Kidney epithelial cell (primary cell): ENCODE results near the gene ADIG. TPM values are rescaled to one million over a fixed set of nuclear protein-coding genes. Genes with fewer than 3 reads are reported as not detected.

Source experiments
- DNase-seq: peaks from one replicate; pipeline ENCODE4 v3.0.0-alpha.2; 2010; ENCODE audit warnings: low read depth
- H3K27me3 ChIP-seq: 2 replicates; pipeline ENCODE4 v1.6.0; 2011; ENCODE audit warnings: low read length; ENCODE audit not compliant: control insufficient read depth, insufficient read depth
- H3K36me3 ChIP-seq: 2 replicates; pipeline ENCODE4 v1.5.1; 2011; ENCODE audit warnings: low read length; ENCODE audit not compliant: control insufficient read depth, insufficient read depth
- H3K4me3 ChIP-seq: 2 replicates; pipeline ENCODE4 v1.5.1; 2011; ENCODE audit warnings: low read depth, mild to moderate bottlenecking, control low read depth, low read length
- CTCF ChIP-seq: IDR thresholded peaks from 2 replicates; pipeline ENCODE4 v1.5.1; 2011; ENCODE audit warnings: mild to moderate bottlenecking, moderate library complexity, low read length, control low read depth, inconsistent platforms; ENCODE audit not compliant: insufficient read depth, poor library complexity, severe bottlenecking
- total RNA-seq: library from RNA; depleted of rRNA; stranded (reverse); fragments of >200 nt; gene quantifications from 2 replicates; pipeline ENCODE4 v1.2.3, GENCODE V29; 2015

ADIG gene
- total RNA-seq, 1 donor from 2014 or later: not detected

- no peak for TF ChIP-seq CTCF
- DNase-seq: no peak
- Histone ChIP-seq H3K36me3 (no peaks in the 10 kb centered on the region), H3K4me3 (no peak overlapping the region), H3K27me3 (no peaks in the 10 kb centered on the region)
Measured at GRCh38 chr20:38559764-38560163, 21.2 kb upstream of the ADIG start.

GRCh38 chr20:38563802-38564431 is 17.1 kb upstream of the ADIG start:
- no peaks in the 10 kb centered on the region for H3K36me3 ChIP-seq
- no peaks in the 10 kb centered on the region for H3K27me3 ChIP-seq
- DNase-seq: no peak
- no peak overlapping the region for H3K4me3 ChIP-seq
- TF ChIP-seq CTCF: no peak

GRCh38 chr20:38564680-38565079 is 16.3 kb upstream of the ADIG start:
- Histone ChIP-seq H3K36me3 (no peaks in the 10 kb centered on the region), H3K27me3 (no peaks in the 10 kb centered on the region), H3K4me3 (no peak overlapping the region)
- no peak for TF ChIP-seq CTCF
- DNase-seq: no peak

- DNase-seq: no peak
- H3K36me3 ChIP-seq: no peaks in the 10 kb centered on the region
- no peak for TF ChIP-seq CTCF
- no peaks in the 10 kb centered on the region for H3K27me3 ChIP-seq
- no peak overlapping the region for H3K4me3 ChIP-seq
Measured at GRCh38 chr20:38566036-38566598, 14.9 kb upstream of the ADIG start.

GRCh38 chr20:38569747-38570525 is 11.1 kb upstream of the ADIG start:
- H3K4me3 ChIP-seq: no peak overlapping the region
- H3K27me3 ChIP-seq: no peaks in the 10 kb centered on the region
- no peaks in the 10 kb centered on the region for H3K36me3 ChIP-seq
- TF ChIP-seq CTCF: no peak
- DNase-seq: no peak

GRCh38 chr20:38573413-38573812 is 7.6 kb upstream of the ADIG start:
- Histone ChIP-seq H3K27me3 (no peaks in the 10 kb centered on the region), H3K4me3 (no peak overlapping the region), H3K36me3 (no peaks in the 10 kb centered on the region)
- no peak for TF ChIP-seq CTCF
- DNase-seq: no peak
